ENCODE data around the gene CDH4. TPM values are rescaled to one million over a fixed set of nuclear protein-coding genes. Genes with fewer than 3 reads are reported as not detected.

Gene CDH4
- polyA plus RNA-seq, 1 donor (not counting 4 experiments of a cell fraction or from before 2014, with no cell fraction given) = 2.2 TPM

GRCh38 chr20:61623451-61623850 is 371.4 kb downstream of the CDH4 start:
- H3K36me3 ChIP-seq (ENCODE audit: control insufficient read depth in 2 of 2, extremely low read depth in 1 of 2, insufficient read depth in 2 of 2, low read length in 2 of 2) = no peaks in the 10 kb centered on the region
- no peak for FAIRE-seq
- H3K27ac ChIP-seq (ENCODE audit: control insufficient read depth, insufficient read depth, low read length) = no peak overlapping the region
- H3K4me2 ChIP-seq (ENCODE audit: control insufficient read depth, extremely low read depth, insufficient read depth, low read depth, low read length) = no peak overlapping the region
- no peaks in the 10 kb centered on the region for H3K9me3 ChIP-seq (ENCODE audit: control insufficient read depth, low read depth, low read length)
- no peak overlapping the region for H3K9ac ChIP-seq (ENCODE audit: control insufficient read depth, extremely low read depth, insufficient read depth, low read length)
- no peaks in the 10 kb centered on the region for H3K79me2 ChIP-seq (ENCODE audit: control insufficient read depth, insufficient read depth, low read length)
- dilution Hi-C loops (cut with MboI; ENCODE audit: extremely low pct_ligation_motif_present, low sequenced_read_pairs) = no loop called here
- H3K4me3 ChIP-seq (ENCODE audit: control insufficient read depth in 2 of 3, extremely low read depth in 1 of 3, insufficient read depth in 2 of 3, low read depth in 1 of 3, low read length in 3 of 3) = no peak overlapping the region
- TF ChIP-seq CTCF (optimal IDR thresholded peaks at IDR 0.05 in 1 of 3, IDR thresholded peaks at IDR 0.05 in 1 of 3, conservative IDR thresholded peaks at IDR 0.05 in 1 of 3; ENCODE audit: extremely low read depth in 1 of 3, insufficient read depth in 2 of 3, low read length in 3 of 3) (no peak), EZH2 (IDR thresholded peaks at IDR 0.05; ENCODE audit: low read length) (no peak)
- no peak overlapping the region for H2AFZ ChIP-seq (ENCODE audit: control insufficient read depth, low read length)
- peaks cover 20% of the 10 kb centered on the region for H3K27me3 ChIP-seq (ENCODE audit: control insufficient read depth, extremely low read depth, insufficient read depth, low read length)
- no peak for DNase-seq (ENCODE audit: low read depth, low spot score)
- peaks cover 4% of the 10 kb centered on the region for H3K4me1 ChIP-seq (ENCODE audit: control insufficient read depth, extremely low read depth, insufficient read depth, low read length)
- no peaks in the 10 kb centered on the region for H3K9me1 ChIP-seq (ENCODE audit: control insufficient read depth, extremely low read depth, insufficient read depth, low read length)
- peaks cover 9% of the 10 kb centered on the region for H4K20me1 ChIP-seq (ENCODE audit: control insufficient read depth, extremely low read depth, insufficient read depth, low read length)

- Histone ChIP-seq H3K9ac (ENCODE audit: control insufficient read depth, extremely low read depth, insufficient read depth, low read length) (no peak overlapping the region), H3K36me3 (ENCODE audit: control insufficient read depth in 2 of 2, extremely low read depth in 1 of 2, insufficient read depth in 2 of 2, low read length in 2 of 2) (no peaks in the 10 kb centered on the region), H3K4me1 (ENCODE audit: control insufficient read depth, extremely low read depth, insufficient read depth, low read length) (peaks cover 20% of the 10 kb centered on the region), H3K27me3 (ENCODE audit: control insufficient read depth, extremely low read depth, insufficient read depth, low read length) (peaks cover 27% of the 10 kb centered on the region), H3K27ac (ENCODE audit: control insufficient read depth, insufficient read depth, low read length) (no peak overlapping the region), H3K79me2 (ENCODE audit: control insufficient read depth, insufficient read depth, low read length) (no peaks in the 10 kb centered on the region), H3K9me3 (ENCODE audit: control insufficient read depth, low read depth, low read length) (no peaks in the 10 kb centered on the region), H3K4me2 (ENCODE audit: control insufficient read depth, extremely low read depth, insufficient read depth, low read depth, low read length) (no peak overlapping the region), H3K9me1 (ENCODE audit: control insufficient read depth, extremely low read depth, insufficient read depth, low read length) (no peaks in the 10 kb centered on the region), H4K20me1 (ENCODE audit: control insufficient read depth, extremely low read depth, insufficient read depth, low read length) (peaks cover 16% of the 10 kb centered on the region), H2AFZ (ENCODE audit: control insufficient read depth, low read length) (no peak overlapping the region), H3K4me3 (ENCODE audit: control insufficient read depth in 2 of 3, extremely low read depth in 1 of 3, insufficient read depth in 2 of 3, low read depth in 1 of 3, low read length in 3 of 3) (no peak overlapping the region)
- dilution Hi-C loops (cut with MboI; ENCODE audit: extremely low pct_ligation_motif_present, low sequenced_read_pairs) = no loop called here
- FAIRE-seq = no peak
- TF ChIP-seq EZH2 (IDR thresholded peaks at IDR 0.05; ENCODE audit: low read length) (no peak), CTCF (optimal IDR thresholded peaks at IDR 0.05 in 1 of 3, IDR thresholded peaks at IDR 0.05 in 1 of 3, conservative IDR thresholded peaks at IDR 0.05 in 1 of 3; ENCODE audit: extremely low read depth in 1 of 3, insufficient read depth in 2 of 3, low read length in 3 of 3) (no peak)
- no peak for DNase-seq (ENCODE audit: low read depth, low spot score)
Observed at GRCh38 chr20:61625246-61625645, 373.2 kb downstream of the CDH4 start.

All from keratinocyte (primary cell).